Testis (tissue), 3 donors: ENCODE results near the gene ACSS1. TPM values are rescaled to one million over a fixed set of nuclear protein-coding genes. Genes with fewer than 3 reads are reported as not detected.

Experiments used
- DNase-seq: peaks from one replicate; pipeline ENCODE4 v3.0.0-alpha.2; 2019
- H3K27ac ChIP-seq, 2 donors: fragments of 200-600 bp; sonication (generic); one replicate each; pipeline ENCODE4 v1.5.1; 2019
- H3K27me3 ChIP-seq: fragments of 200-600 bp; sonication (generic); one replicate; pipeline ENCODE4 v1.5.1; 2019
- H3K36me3 ChIP-seq: fragments of 200-600 bp; sonication (generic); one replicate; pipeline ENCODE4 v1.5.1; 2017; ENCODE audit warnings: low read depth; ENCODE audit errors: missing control alignments
- H3K4me1 ChIP-seq: fragments of 200-600 bp; sonication (generic); one replicate; pipeline ENCODE4 v1.5.1; 2019
- H3K4me3 ChIP-seq, 2 donors: fragments of 200-600 bp; sonication (generic); one replicate each; pipeline ENCODE4 v1.5.1; 2017 to 2019
- H3K9me3 ChIP-seq: fragments of 200-600 bp; sonication (generic); one replicate; pipeline ENCODE4 v1.5.1; 2017
- CTCF ChIP-seq, 3 experiments: fragments of 450-650 bp in 2 of 3; fragments of 200-600 bp in 1 of 3; sonication (generic) in 1 of 3; IDR thresholded peaks; one replicate each; pipeline ENCODE4 v1.5.1; 2016 to 2019; ENCODE audit warnings: antibody characterized with exemption in 3 of 3, mild to moderate bottlenecking in 2 of 3, moderate library complexity in 1 of 3
- POLR2A ChIP-seq: fragments of 450-650 bp; IDR thresholded peaks from one replicate; pipeline ENCODE4 v1.6.1; 2017; ENCODE audit warnings: antibody characterized with exemption, mild to moderate bottlenecking, moderate library complexity
- WGBS, 2 donors: methylation state at CpG; one replicate each; pipeline ENCODE4 v1.1.5; 2018; 5-methylcytosine and 5-hydroxymethylcytosine counted together
- intact Hi-C: fragments of 100-400 bp; cut with DNase I; formaldehyde crosslinking; loops from one replicate; pipeline ENCODE4 v1.15.1; 2023; ENCODE audit warnings: low total_unique reads
- polyA plus RNA-seq: library from polyadenylated mRNA; stranded (reverse); fragments of 350-450 nt; fragmentation: Illumina TruSeq; extraction: RNeasy Lipid Tissue Mini Kit (QIAGEN cat#74804); gene quantifications from one replicate; pipeline ENCODE4 v1.2.3, GENCODE V29; 2014; ENCODE audit warnings: low read depth, low replicate concordance; ENCODE audit not compliant: insufficient read depth
- total RNA-seq, 2 donors: library from RNA; depleted of rRNA; stranded (reverse); fragments of >200 nt; gene quantifications; one replicate each; pipeline ENCODE4 v1.2.3, GENCODE V29; 2016

The ACSS1 gene
- total and polyA plus RNA-seq, 3 donors from 2014 or later, result 61.5 to 184 (median 162) TPM

- no peaks in the 10 kb centered on the region for H3K36me3 ChIP-seq
- no peak for TF ChIP-seq CTCF (IDR thresholded peaks at IDR 0.05)
- no peak for TF ChIP-seq POLR2A
- no peak overlapping the region for H3K27ac ChIP-seq
- no peak overlapping the region for H3K4me3 ChIP-seq
- no peaks in the 10 kb centered on the region for H3K27me3 ChIP-seq
- no peaks in the 10 kb centered on the region for H3K9me3 ChIP-seq
- H3K4me1 ChIP-seq, result peaks cover 28% of the 10 kb centered on the region
- intact Hi-C loops, result loop anchor here (5.0 to 10.0 kb wide), 2 partner anchors 63 to 1435 kb away; no protein-coding TSS in a partner anchor
- no peak for DNase-seq
- WGBS, 2 donors, result 92 to 99% methylated on average over 8 of the region's 8 CpGs
These were observed 2.0 kb upstream of the ACSS1 start for GRCh38 chr20:25059866-25060465.

GRCh38 chr20:25058847-25059810, 1.2 kb upstream of the ACSS1 start:
- no peak for TF ChIP-seq POLR2A
- TF ChIP-seq CTCF (IDR thresholded peaks at IDR 0.05), result peak in 1 of 3 experiments; percentile 5
- 16 to 25% methylated on average over 14 to 20 of the region's 20 CpGs for WGBS, 2 donors
- Histone ChIP-seq H3K4me1 (peaks cover 35% of the 10 kb centered on the region), H3K27me3 (no peaks in the 10 kb centered on the region), H3K36me3 (no peaks in the 10 kb centered on the region), H3K27ac (peak overlapping the region; percentile 83 to 92), H3K9me3 (no peaks in the 10 kb centered on the region), H3K4me3 (peak overlapping the region; percentile 79 to 88)
- DNase-seq, result peak; percentile 74
- intact Hi-C loops, result loop anchor here (10.0 kb wide), 1 partner anchor 1434 kb away; no protein-coding TSS in a partner anchor

- peak overlapping the region; percentile 79 to 88 for H3K4me3 ChIP-seq
- peak overlapping the region; percentile 83 to 92 for H3K27ac ChIP-seq
- no peaks in the 10 kb centered on the region for H3K27me3 ChIP-seq
- peak; percentile 74 for DNase-seq
- H3K9me3 ChIP-seq, result no peaks in the 10 kb centered on the region
- TF ChIP-seq CTCF (IDR thresholded peaks at IDR 0.05) (no peak), POLR2A (no peak)
- intact Hi-C loops, result loop anchor here (10.0 kb wide), 1 partner anchor 1433 kb away; no protein-coding TSS in a partner anchor
- WGBS, 2 donors, result 0% methylated on average over 5 to 70 of the region's 86 CpGs
- H3K36me3 ChIP-seq, result no peaks in the 10 kb centered on the region
- peaks cover 50% of the 10 kb centered on the region for H3K4me1 ChIP-seq
These were observed 497 bp downstream of the ACSS1 start for GRCh38 chr20:25057234-25058050.

GRCh38 chr20:25056690-25057233, 1.2 kb downstream of the ACSS1 start:
- Histone ChIP-seq H3K36me3 (no peaks in the 10 kb centered on the region), H3K4me3 (peak overlapping the region; percentile 79 to 88), H3K4me1 (peaks cover 57% of the 10 kb centered on the region), H3K27ac (peak overlapping the region; percentile 83 to 92), H3K9me3 (no peaks in the 10 kb centered on the region), H3K27me3 (no peaks in the 10 kb centered on the region)
- DNase-seq, result no peak
- WGBS, 2 donors, result 2 to 3% methylated on average over 9 to 15 of the region's 24 CpGs
- no peak for TF ChIP-seq POLR2A
- TF ChIP-seq CTCF (IDR thresholded peaks at IDR 0.05), result no peak
- intact Hi-C loops, result loop anchor here (10.0 kb wide), 1 partner anchor 1432 kb away; no protein-coding TSS in a partner anchor
